Stimulated activated CD4-positive, alpha-beta T cell treated with anti-CD3 and anti-CD28 coated beads, Interleukin-2, amount 100 ng/mL, for 4 hours (primary cell): Measurements from ENCODE around the gene ADCY10.
"Not testable (repeated sequence)": the region's sequence is repeated elsewhere in the genome, so short reads cannot be mapped to it uniquely, and the experiment has no call there.

Experiments
- DNase-seq: peaks from one replicate; pipeline ENCODE4 v3.0.0-alpha.2; 2020; ENCODE audit warnings: low read depth

The ADCY10 gene

GRCh38 chr1:167887187-167887586, 26.7 kb downstream of the ADCY10 start:
- not testable (repeated sequence) for DNase-seq

GRCh38 chr1:167882376-167882775, 31.6 kb downstream of the ADCY10 start:
- DNase-seq: no peak

- no peak for DNase-seq
These were observed 32.1 kb downstream of the ADCY10 start for GRCh38 chr1:167881786-167882185.

- DNase-seq: no peak
These were observed 32.9 kb downstream of the ADCY10 start for GRCh38 chr1:167881069-167881468.

GRCh38 chr1:167880580-167881021, 33.3 kb downstream of the ADCY10 start:
- DNase-seq: no peak

- no peak for DNase-seq
These were observed 34.4 kb downstream of the ADCY10 start for GRCh38 chr1:167879508-167879907.

GRCh38 chr1:167878372-167879160, 35.4 kb downstream of the ADCY10 start:
- no peak for DNase-seq

GRCh38 chr1:167876597-167877175, 37.2 kb downstream of the ADCY10 start:
- DNase-seq: no peak

- DNase-seq: no peak
These were observed 42.6 kb downstream of the ADCY10 start for GRCh38 chr1:167871331-167871730.

- DNase-seq: not testable (repeated sequence)
These were observed 44.6 kb downstream of the ADCY10 start for GRCh38 chr1:167869157-167870001.

- DNase-seq: not testable (repeated sequence)
These were observed 47.1 kb downstream of the ADCY10 start for GRCh38 chr1:167866739-167867414.

- not testable (repeated sequence) for DNase-seq
These were observed 47.6 kb downstream of the ADCY10 start for GRCh38 chr1:167866326-167866725.

- DNase-seq: not testable (repeated sequence)
These were observed 48.1 kb downstream of the ADCY10 start for GRCh38 chr1:167865804-167866308.

GRCh38 chr1:167865193-167865592, 48.7 kb downstream of the ADCY10 start:
- DNase-seq: not testable (repeated sequence)

GRCh38 chr1:167864392-167865032, 49.4 kb downstream of the ADCY10 start:
- no peak for DNase-seq

- DNase-seq: no peak
These were observed 50.0 kb downstream of the ADCY10 start for GRCh38 chr1:167863921-167864279.

- not testable (repeated sequence) for DNase-seq
These were observed 50.6 kb downstream of the ADCY10 start for GRCh38 chr1:167863191-167863920.

- DNase-seq: no peak
These were observed 51.4 kb downstream of the ADCY10 start for GRCh38 chr1:167862432-167863076.

GRCh38 chr1:167861664-167862381, 52.1 kb downstream of the ADCY10 start:
- DNase-seq: no peak
